GM12878 (cell line): Measurements from ENCODE around the gene CCDC127. TPM values are rescaled to one million over a fixed set of nuclear protein-coding genes. Genes with fewer than 3 reads are reported as not detected.

Source experiments
- EED ChIP-seq: sonication (generic); IDR thresholded peaks from 2 replicates; pipeline ENCODE4 v1.6.1; 2016; ENCODE audit warnings: antibody characterized with exemption, low read depth
- KAT2A ChIP-seq: conservative IDR thresholded peaks from 2 replicates; pipeline ENCODE4 v1.6.1; 2011; ENCODE audit warnings: low read depth, low read length; ENCODE audit not compliant: control insufficient read depth
- SRF ChIP-seq, 2 experiments: IDR thresholded peaks; 2 replicates each; pipeline ENCODE4 v1.6.1; 2011; ENCODE audit warnings: low read depth in 2 of 2, low read length in 2 of 2, mild to moderate bottlenecking in 1 of 2, moderate library complexity in 1 of 2
- YBX1 ChIP-seq: fragments of 450-650 bp; IDR thresholded peaks from 2 replicates; pipeline ENCODE4 v1.6.1; 2016; ENCODE audit warnings: antibody characterized with exemption
- polyA plus RNA-seq, 11 experiments: library from polyadenylated mRNA; depleted of rRNA in 4 of 11; unstranded in 6 of 11; stranded (reverse) in 5 of 11; fragments of >200 nt; fragmentation: Nextera tagmentation in 4 of 11; fragmentation: Illumina TruSeq in 1 of 11; extraction: Ambion mirVana in 4 of 11; extraction: Trizol in 1 of 11; gene quantifications; 1 replicate in 1 of 11; 2 replicates in 10 of 11; pipeline versions ENCODE4 v1.2.1 to v1.2.3, GENCODE V29; 2011 to 2016; ENCODE audit warnings: inconsistent platforms in 2 of 11, missing spikeins in 2 of 11, low read depth in 1 of 11
- total RNA-seq, 4 experiments: library from RNA; depleted of rRNA in 3 of 4; stranded (reverse); fragments of >200 nt in 3 of 4; fragmentation: Illumina TruSeq in 1 of 4; extraction: Trizol in 1 of 4; gene quantifications; 2 replicates each; pipeline versions ENCODE4 v1.2.1 to v1.2.3, GENCODE V29; 2013 to 2021
- TF ChIP-seq, protein P1 (sequence below): fragments of 450-650 bp; formaldehyde crosslinking; IDR thresholded peaks from 2 replicates; pipeline ENCODE4 v1.4.0; 2020; ENCODE audit warnings: mild to moderate bottlenecking, moderate library complexity
- TF ChIP-seq, protein P2 (sequence below): fragments of 450-650 bp; IDR thresholded peaks from 2 replicates; pipeline ENCODE4 v1.6.1; 2017; ENCODE audit warnings: mild to moderate bottlenecking, moderate library complexity
- TF ChIP-seq, protein P3 (sequence below): IDR thresholded peaks from 2 replicates; pipeline ENCODE4 v1.6.1; 2011; ENCODE audit warnings: low read depth, low read length, improper control_type of control experiment, borderline replicate concordance

CCDC127 gene
- total and polyA plus RNA-seq, 10 of the 15 experiments (the other 5 are each of a cell fraction or from before 2014, with no cell fraction given), result 1.9 to 6.9 (median 2.9) TPM

DNA sequence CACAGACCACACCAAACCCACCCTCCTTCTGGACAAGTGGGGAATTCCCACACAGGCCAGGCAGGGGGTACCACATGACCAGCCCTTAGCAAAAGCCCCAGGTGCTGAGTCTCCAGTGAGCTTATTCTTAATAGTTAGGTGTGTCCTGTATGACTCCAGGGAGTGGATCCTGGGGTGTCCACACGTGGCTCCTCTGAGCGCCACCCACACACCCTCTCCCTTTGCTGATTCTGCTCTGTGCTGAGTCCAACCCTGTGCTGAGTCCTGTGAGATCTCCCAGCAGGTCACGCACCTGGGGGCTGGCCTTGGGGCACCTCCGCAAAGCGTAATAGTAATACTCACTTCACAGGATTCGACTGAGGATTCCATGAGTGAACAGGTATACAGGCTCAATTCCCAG lies 14.0 kb downstream of the CCDC127 start (continued):
- TF ChIP-seq, protein P1, sequence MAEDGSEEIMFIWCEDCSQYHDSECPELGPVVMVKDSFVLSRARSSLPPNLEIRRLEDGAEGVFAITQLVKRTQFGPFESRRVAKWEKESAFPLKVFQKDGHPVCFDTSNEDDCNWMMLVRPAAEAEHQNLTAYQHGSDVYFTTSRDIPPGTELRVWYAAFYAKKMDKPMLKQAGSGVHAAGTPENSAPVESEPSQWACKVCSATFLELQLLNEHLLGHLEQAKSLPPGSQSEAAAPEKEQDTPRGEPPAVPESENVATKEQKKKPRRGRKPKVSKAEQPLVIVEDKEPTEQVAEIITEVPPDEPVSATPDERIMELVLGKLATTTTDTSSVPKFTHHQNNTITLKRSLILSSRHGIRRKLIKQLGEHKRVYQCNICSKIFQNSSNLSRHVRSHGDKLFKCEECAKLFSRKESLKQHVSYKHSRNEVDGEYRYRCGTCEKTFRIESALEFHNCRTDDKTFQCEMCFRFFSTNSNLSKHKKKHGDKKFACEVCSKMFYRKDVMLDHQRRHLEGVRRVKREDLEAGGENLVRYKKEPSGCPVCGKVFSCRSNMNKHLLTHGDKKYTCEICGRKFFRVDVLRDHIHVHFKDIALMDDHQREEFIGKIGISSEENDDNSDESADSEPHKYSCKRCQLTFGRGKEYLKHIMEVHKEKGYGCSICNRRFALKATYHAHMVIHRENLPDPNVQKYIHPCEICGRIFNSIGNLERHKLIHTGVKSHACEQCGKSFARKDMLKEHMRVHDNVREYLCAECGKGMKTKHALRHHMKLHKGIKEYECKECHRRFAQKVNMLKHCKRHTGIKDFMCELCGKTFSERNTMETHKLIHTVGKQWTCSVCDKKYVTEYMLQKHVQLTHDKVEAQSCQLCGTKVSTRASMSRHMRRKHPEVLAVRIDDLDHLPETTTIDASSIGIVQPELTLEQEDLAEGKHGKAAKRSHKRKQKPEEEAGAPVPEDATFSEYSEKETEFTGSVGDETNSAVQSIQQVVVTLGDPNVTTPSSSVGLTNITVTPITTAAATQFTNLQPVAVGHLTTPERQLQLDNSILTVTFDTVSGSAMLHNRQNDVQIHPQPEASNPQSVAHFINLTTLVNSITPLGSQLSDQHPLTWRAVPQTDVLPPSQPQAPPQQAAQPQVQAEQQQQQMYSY (CRISPR knock-in tag), result no peak
- no peak for TF ChIP-seq YBX1
- TF ChIP-seq KAT2A, result no peak
- no peak for TF ChIP-seq SRF (IDR thresholded peaks at IDR 0.05; ENCODE audit: low read depth in 2 of 2, low read length in 2 of 2)
- TF ChIP-seq, protein P2, sequence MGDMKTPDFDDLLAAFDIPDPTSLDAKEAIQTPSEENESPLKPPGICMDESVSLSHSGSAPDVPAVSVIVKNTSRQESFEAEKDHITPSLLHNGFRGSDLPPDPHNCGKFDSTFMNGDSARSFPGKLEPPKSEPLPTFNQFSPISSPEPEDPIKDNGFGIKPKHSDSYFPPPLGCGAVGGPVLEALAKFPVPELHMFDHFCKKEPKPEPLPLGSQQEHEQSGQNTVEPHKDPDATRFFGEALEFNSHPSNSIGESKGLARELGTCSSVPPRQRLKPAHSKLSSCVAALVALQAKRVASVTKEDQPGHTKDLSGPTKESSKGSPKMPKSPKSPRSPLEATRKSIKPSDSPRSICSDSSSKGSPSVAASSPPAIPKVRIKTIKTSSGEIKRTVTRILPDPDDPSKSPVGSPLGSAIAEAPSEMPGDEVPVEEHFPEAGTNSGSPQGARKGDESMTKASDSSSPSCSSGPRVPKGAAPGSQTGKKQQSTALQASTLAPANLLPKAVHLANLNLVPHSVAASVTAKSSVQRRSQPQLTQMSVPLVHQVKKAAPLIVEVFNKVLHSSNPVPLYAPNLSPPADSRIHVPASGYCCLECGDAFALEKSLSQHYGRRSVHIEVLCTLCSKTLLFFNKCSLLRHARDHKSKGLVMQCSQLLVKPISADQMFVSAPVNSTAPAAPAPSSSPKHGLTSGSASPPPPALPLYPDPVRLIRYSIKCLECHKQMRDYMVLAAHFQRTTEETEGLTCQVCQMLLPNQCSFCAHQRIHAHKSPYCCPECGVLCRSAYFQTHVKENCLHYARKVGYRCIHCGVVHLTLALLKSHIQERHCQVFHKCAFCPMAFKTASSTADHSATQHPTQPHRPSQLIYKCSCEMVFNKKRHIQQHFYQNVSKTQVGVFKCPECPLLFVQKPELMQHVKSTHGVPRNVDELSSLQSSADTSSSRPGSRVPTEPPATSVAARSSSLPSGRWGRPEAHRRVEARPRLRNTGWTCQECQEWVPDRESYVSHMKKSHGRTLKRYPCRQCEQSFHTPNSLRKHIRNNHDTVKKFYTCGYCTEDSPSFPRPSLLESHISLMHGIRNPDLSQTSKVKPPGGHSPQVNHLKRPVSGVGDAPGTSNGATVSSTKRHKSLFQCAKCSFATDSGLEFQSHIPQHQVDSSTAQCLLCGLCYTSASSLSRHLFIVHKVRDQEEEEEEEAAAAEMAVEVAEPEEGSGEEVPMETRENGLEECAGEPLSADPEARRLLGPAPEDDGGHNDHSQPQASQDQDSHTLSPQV, result no peak
- TF ChIP-seq, protein P3, sequence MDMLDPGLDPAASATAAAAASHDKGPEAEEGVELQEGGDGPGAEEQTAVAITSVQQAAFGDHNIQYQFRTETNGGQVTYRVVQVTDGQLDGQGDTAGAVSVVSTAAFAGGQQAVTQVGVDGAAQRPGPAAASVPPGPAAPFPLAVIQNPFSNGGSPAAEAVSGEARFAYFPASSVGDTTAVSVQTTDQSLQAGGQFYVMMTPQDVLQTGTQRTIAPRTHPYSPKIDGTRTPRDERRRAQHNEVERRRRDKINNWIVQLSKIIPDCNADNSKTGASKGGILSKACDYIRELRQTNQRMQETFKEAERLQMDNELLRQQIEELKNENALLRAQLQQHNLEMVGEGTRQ, result no peak
- no peak for TF ChIP-seq EED
